GM23338 (cell line): Measurements from ENCODE around the gene TMEM86A. TPM values are rescaled to one million over a fixed set of nuclear protein-coding genes. Genes with fewer than 3 reads are reported as not detected.
A peak's percentile ranks its signal among the peaks of the same experiment; 100 is the strongest.
"Not testable (repeated sequence)": the region's sequence is repeated elsewhere in the genome, so short reads cannot be mapped to it uniquely, and the experiment has no call there.

Experiments
- ATAC-seq: fragments of 200-7000 bp; cut with Tn5 transposase; 3 replicates; pipeline ENCODE4 v1.9.1; 2020
- DNase-seq: peaks from one replicate; pipeline ENCODE4 v3.0.0-alpha.2; 2015; ENCODE audit warnings: low spot score
- H2AFZ ChIP-seq: fragments of 200-600 bp; sonication (generic); 2 replicates; pipeline ENCODE4 v1.8.0; 2016; ENCODE audit warnings: antibody characterized with exemption, mild to moderate bottlenecking, moderate library complexity
- H3F3A ChIP-seq: fragments of 200-600 bp; sonication (generic); replicated peaks from 2 replicates; pipeline ENCODE4 v1.8.0; 2017; ENCODE audit warnings: antibody characterized with exemption, mixed run types, low read depth
- H3K27ac ChIP-seq: fragments of 200-600 bp; sonication (generic); 2 replicates; pipeline ENCODE4 v1.6.1; 2016; ENCODE audit warnings: low read depth
- H3K27me3 ChIP-seq: fragments of 200-600 bp; sonication (generic); 2 replicates; pipeline ENCODE4 v1.8.0; 2016; ENCODE audit warnings: mild to moderate bottlenecking, mixed run types, moderate library complexity; ENCODE audit not compliant: insufficient read depth
- H3K36me3 ChIP-seq: fragments of 200-600 bp; sonication (generic); 2 replicates; pipeline ENCODE4 v1.8.0; 2016; ENCODE audit warnings: mild to moderate bottlenecking; ENCODE audit not compliant: insufficient read depth
- H3K4me1 ChIP-seq: fragments of 200-600 bp; sonication (generic); 2 replicates; pipeline ENCODE4 v1.8.0; 2016; ENCODE audit warnings: mild to moderate bottlenecking, moderate library complexity; ENCODE audit not compliant: insufficient read depth
- H3K4me2 ChIP-seq: fragments of 200-600 bp; sonication (generic); 2 replicates; pipeline ENCODE4 v1.7.1; 2017; ENCODE audit warnings: mixed run types
- H3K4me3 ChIP-seq: fragments of 200-600 bp; sonication (generic); 2 replicates; pipeline ENCODE4 v1.6.1; 2016; ENCODE audit warnings: mixed run types
- H3K79me2 ChIP-seq: fragments of 200-600 bp; sonication (generic); replicated peaks from 2 replicates; pipeline ENCODE4 v1.8.0; 2017; ENCODE audit warnings: mild to moderate bottlenecking; ENCODE audit not compliant: insufficient read depth
- H3K9me2 ChIP-seq: fragments of 200-600 bp; sonication (generic); 2 replicates; pipeline ENCODE4 v1.8.0; 2017; ENCODE audit not compliant: insufficient read depth
- H4K20me1 ChIP-seq: fragments of 200-600 bp; sonication (generic); replicated peaks from 2 replicates; pipeline ENCODE4 v1.8.0; 2017; ENCODE audit warnings: mild to moderate bottlenecking; ENCODE audit not compliant: insufficient read depth
- H3K27ac Mint-ChIP-seq: 2 replicates; pipeline ENCODE4 v1.8.0; 2020; ENCODE audit warnings: inconsistent platforms, mild to moderate bottlenecking, moderate library complexity, mixed read lengths
- H3K27me3 Mint-ChIP-seq: 3 replicates; pipeline ENCODE4 v1.8.0; 2022; ENCODE audit warnings: low read depth, mild to moderate bottlenecking, moderate library complexity, mixed read lengths, inconsistent platforms; ENCODE audit not compliant: insufficient read depth, poor library complexity
- H3K36me3 Mint-ChIP-seq: 3 replicates; pipeline ENCODE4 v1.8.0; 2021; ENCODE audit warnings: low read depth, mild to moderate bottlenecking, inconsistent platforms, moderate library complexity, mixed read lengths
- H3K4me1 Mint-ChIP-seq: 3 replicates; pipeline ENCODE4 v1.8.0; 2020; ENCODE audit warnings: mild to moderate bottlenecking, inconsistent platforms, mixed read lengths
- H3K4me3 Mint-ChIP-seq: 3 replicates; pipeline ENCODE4 v1.8.0; 2021; ENCODE audit warnings: moderate library complexity, mild to moderate bottlenecking, inconsistent platforms, mixed read lengths
- H3K9me3 Mint-ChIP-seq: 3 replicates; pipeline ENCODE4 v1.8.0; 2020; ENCODE audit warnings: moderate library complexity, mild to moderate bottlenecking, inconsistent platforms, mixed read lengths
- CTCF ChIP-seq, 2 experiments: fragments of 200-600 bp in 1 of 2; sonication (generic) in 1 of 2; conservative IDR thresholded peaks; 2 replicates each; pipeline versions ENCODE4 v1.5.1 to v1.6.1; 2016 to 2017; ENCODE audit warnings: antibody characterized with exemption in 2 of 2, low read depth in 2 of 2, mild to moderate bottlenecking in 2 of 2, moderate library complexity in 1 of 2
- ETS1 ChIP-seq: IDR thresholded peaks from 2 replicates; pipeline ENCODE4 v1.6.1; 2016; ENCODE audit warnings: antibody characterized with exemption
- EZH2 ChIP-seq: fragments of 200-600 bp; sonication (generic); IDR thresholded peaks from one replicate; pipeline ENCODE4 v1.8.0; 2017; ENCODE audit warnings: antibody characterized with exemption, mild to moderate bottlenecking, low read depth; ENCODE audit not compliant: unreplicated experiment
- EZH2phosphoT487 ChIP-seq: fragments of 200-600 bp; sonication (generic); IDR thresholded peaks from one replicate; pipeline ENCODE4 v1.8.1; 2018; ENCODE audit warnings: antibody characterized with exemption; ENCODE audit not compliant: unreplicated experiment
- JUNB ChIP-seq: IDR thresholded peaks from one replicate; pipeline ENCODE4 v1.6.1; 2016; ENCODE audit warnings: antibody characterized with exemption; ENCODE audit not compliant: unreplicated experiment
- NANOG ChIP-seq: IDR thresholded peaks from 2 replicates; pipeline ENCODE4 v1.6.1; 2016; ENCODE audit warnings: antibody characterized with exemption, borderline replicate concordance
- POLR2AphosphoS5 ChIP-seq: IDR thresholded peaks from 2 replicates; pipeline ENCODE4 v1.6.1; 2016; ENCODE audit warnings: antibody characterized with exemption, low read depth
- ZNF114 ChIP-seq: fragments of 250-450 bp; sonication (Bioruptor Pico); IDR thresholded peaks from 2 replicates; pipeline ENCODE4 v1.5.0; 2020; ENCODE audit warnings: mild to moderate bottlenecking, moderate library complexity
- ZNF462 ChIP-seq: fragments of 250-450 bp; sonication (Bioruptor Pico); IDR thresholded peaks from 2 replicates; pipeline ENCODE4 v1.5.0; 2020; ENCODE audit warnings: mild to moderate bottlenecking, moderate library complexity
- polyA plus RNA-seq: library from polyadenylated mRNA; unstranded; fragments of >200 nt; fragmentation: Nextera tagmentation; extraction: Ambion mirVana; gene quantifications from 2 replicates; pipeline ENCODE4 v1.2.1, GENCODE V29; 2016
- total RNA-seq: library from RNA; depleted of rRNA; stranded (reverse); fragments of >200 nt; shearing (Covaris generic); gene quantifications from 2 replicates; pipeline ENCODE4 v1.2.3, GENCODE V29; 2014

Gene TMEM86A
- total and polyA plus RNA-seq, 2 experiments from 2014 or later: 0.45 to 0.91 TPM

- H2AFZ ChIP-seq, H3K36me3 ChIP-seq, H3K27me3 Mint-ChIP-seq, H3K36me3 Mint-ChIP-seq, ATAC-seq, H3K9me3 Mint-ChIP-seq, H3K27me3 ChIP-seq, H3K79me2 ChIP-seq, DNase-seq, H3K27ac ChIP-seq, H3K27ac Mint-ChIP-seq, H3F3A ChIP-seq, H4K20me1 ChIP-seq, H3K4me2 ChIP-seq, H3K9me2 ChIP-seq, H3K4me3 ChIP-seq, H3K4me3 Mint-ChIP-seq: not testable (repeated sequence)
- H3K4me1 ChIP-seq: peaks cover 10% of the 10 kb centered on the region
- H3K4me1 Mint-ChIP-seq: peaks cover 16% of the 10 kb centered on the region
Measured at GRCh38 chr11:18665353-18665872, 33.2 kb upstream of the TMEM86A start.

- Mint-ChIP-seq H3K4me3 (no peak overlapping the region), H3K27me3 (peaks cover 6% of the 10 kb centered on the region), H3K4me1 (peaks cover 16% of the 10 kb centered on the region), H3K36me3 (no peaks in the 10 kb centered on the region), H3K27ac (peak overlapping the region; percentile 60; the same call in 1 of the 2 replicates), H3K9me3 (no peaks in the 10 kb centered on the region)
- no peaks in the 10 kb centered on the region for H3K36me3 ChIP-seq
- no peak overlapping the region for H3K4me3 ChIP-seq
- H3K9me2 ChIP-seq: no peaks in the 10 kb centered on the region
- peaks cover 10% of the 10 kb centered on the region for H3K4me1 ChIP-seq
- H4K20me1 ChIP-seq: no peaks in the 10 kb centered on the region
- H3K27ac ChIP-seq: no peak overlapping the region
- peak overlapping the region; percentile 84 for H2AFZ ChIP-seq
- H3F3A ChIP-seq: no peaks in the 10 kb centered on the region
- peak; percentile 40 for ATAC-seq
- peak; percentile 8 for DNase-seq
- no peaks in the 10 kb centered on the region for H3K79me2 ChIP-seq
- H3K27me3 ChIP-seq: no peaks in the 10 kb centered on the region
- H3K4me2 ChIP-seq: peak overlapping the region; percentile 49; the same call in 1 of the 2 replicates
- TF ChIP-seq ETS1 (no peak), NANOG (no peak), EZH2phosphoT487 (no peak), POLR2AphosphoS5 (no peak), ZNF114 (CRISPR knock-in tag) (no peak), JUNB (no peak), CTCF (conservative IDR thresholded peaks at IDR 0.05; ENCODE audit: low read depth in 2 of 2) (no peak), EZH2 (no peak), ZNF462 (CRISPR knock-in tag) (no peak)
Measured at GRCh38 chr11:18668131-18668530, 30.4 kb upstream of the TMEM86A start.
